NT2/D1 (cell line): ENCODE measurements around the gene DROSHA.
A peak's percentile ranks its signal among the peaks of the same experiment; 100 is the strongest.

Source experiments
- DNase-seq: peaks from one replicate; pipeline ENCODE4 v3.0.0-alpha.2; 2011; ENCODE audit warnings: low read depth, low spot score
- H3K27me3 ChIP-seq: 2 replicates; pipeline ENCODE4 v1.6.0; 2011; ENCODE audit warnings: mild to moderate bottlenecking; ENCODE audit not compliant: insufficient read length, insufficient read depth
- H3K36me3 ChIP-seq: 2 replicates; pipeline ENCODE4 v1.6.1; 2011; ENCODE audit warnings: mild to moderate bottlenecking, low read length, mixed read lengths; ENCODE audit not compliant: insufficient read depth, insufficient read length
- H3K4me1 ChIP-seq: 2 replicates; pipeline ENCODE4 v1.5.1; 2011; ENCODE audit not compliant: insufficient read depth, insufficient read length
- H3K4me3 ChIP-seq: 2 replicates; pipeline ENCODE4 v1.5.1; 2011; ENCODE audit warnings: low read depth; ENCODE audit not compliant: insufficient read length
- H3K9ac ChIP-seq: 2 replicates; pipeline ENCODE4 v1.6.0; 2011; ENCODE audit warnings: low read depth; ENCODE audit not compliant: insufficient read length
- H3K9me3 ChIP-seq: 2 replicates; pipeline ENCODE4 v1.5.1; 2011; ENCODE audit warnings: mild to moderate bottlenecking, low read length; ENCODE audit not compliant: insufficient read depth
- SUZ12 ChIP-seq: IDR thresholded peaks from 2 replicates; pipeline ENCODE4 v1.6.1; 2011; ENCODE audit not compliant: insufficient read length, insufficient read depth; ENCODE audit errors: extremely low read depth
- YY1 ChIP-seq: IDR thresholded peaks from 2 replicates; pipeline ENCODE4 v1.6.1; 2011; ENCODE audit not compliant: insufficient read length, insufficient read depth
- ZNF274 ChIP-seq: IDR thresholded peaks from 2 replicates; pipeline ENCODE4 v1.6.1; 2011; ENCODE audit warnings: mild to moderate bottlenecking, low read depth, low read length

DROSHA gene

GRCh38 chr5:31492869-31493268, 39.0 kb downstream of the DROSHA start:
- H3K27me3 ChIP-seq = no peaks in the 10 kb centered on the region
- no peak for TF ChIP-seq YY1
- TF ChIP-seq ZNF274 = no peak
- TF ChIP-seq SUZ12 = no peak
- H3K36me3 ChIP-seq = peaks cover 70% of the 10 kb centered on the region
- no peak overlapping the region for H3K4me3 ChIP-seq
- no peaks in the 10 kb centered on the region for H3K4me1 ChIP-seq
- H3K9ac ChIP-seq = no peak overlapping the region
- no peaks in the 10 kb centered on the region for H3K9me3 ChIP-seq
- peak; percentile 6 for DNase-seq

- Histone ChIP-seq H3K9me3 (no peaks in the 10 kb centered on the region), H3K27me3 (no peaks in the 10 kb centered on the region), H3K9ac (no peak overlapping the region), H3K4me1 (no peaks in the 10 kb centered on the region), H3K4me3 (no peak overlapping the region), H3K36me3 (peaks cover 54% of the 10 kb centered on the region)
- DNase-seq = no peak
- TF ChIP-seq YY1 = no peak
These were observed 44.4 kb downstream of the DROSHA start for GRCh38 chr5:31487506-31487905.

- Histone ChIP-seq H3K9me3 (no peaks in the 10 kb centered on the region), H3K27me3 (no peaks in the 10 kb centered on the region), H3K4me3 (no peak overlapping the region), H3K36me3 (peaks cover 58% of the 10 kb centered on the region), H3K9ac (no peak overlapping the region), H3K4me1 (no peaks in the 10 kb centered on the region)
- TF ChIP-seq YY1 = no peak
- TF ChIP-seq ZNF274 = no peak
- no peak for TF ChIP-seq SUZ12
- DNase-seq = no peak
These were observed 45.5 kb downstream of the DROSHA start for GRCh38 chr5:31486441-31486840.

DNA sequence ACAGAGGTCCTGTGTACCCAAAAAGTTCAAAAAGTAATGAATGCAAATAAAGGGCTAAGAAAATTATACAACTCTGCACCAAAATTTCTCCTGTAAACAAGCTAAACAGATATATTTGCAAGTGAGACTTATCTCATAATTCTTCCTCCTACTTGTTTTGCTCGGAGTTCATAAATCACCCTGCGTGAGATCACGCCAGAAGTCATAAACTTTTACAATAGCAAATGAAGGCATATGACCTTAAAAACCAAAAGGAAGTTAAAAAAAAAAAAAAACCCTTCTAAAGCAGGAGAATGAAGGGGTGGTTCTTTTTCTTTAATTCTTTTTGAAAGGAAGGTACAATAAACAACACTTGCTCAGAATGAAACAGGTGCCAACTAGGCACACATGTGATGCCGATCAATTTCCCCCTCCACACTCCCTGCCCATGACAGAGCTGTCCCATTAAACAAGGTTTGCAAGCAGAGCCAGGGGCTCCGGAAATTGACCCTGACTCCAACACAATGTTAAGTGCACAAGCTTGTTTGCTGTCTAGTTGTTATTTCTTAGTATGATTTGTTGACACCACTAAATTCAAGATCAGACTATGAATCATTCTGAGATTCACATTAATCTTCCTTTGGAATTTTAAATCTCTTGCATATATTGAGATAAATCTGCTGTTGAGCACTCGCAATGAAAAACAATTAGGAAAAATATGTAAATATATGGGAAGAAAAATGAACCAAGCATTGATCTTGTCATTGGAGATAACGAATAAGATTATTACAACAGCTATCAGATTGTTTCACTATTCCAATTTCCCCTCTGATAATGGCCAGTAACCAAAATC, 46.3 kb downstream of the DROSHA start:
- Histone ChIP-seq H3K4me3 (no peak overlapping the region), H3K9ac (no peak overlapping the region), H3K27me3 (no peaks in the 10 kb centered on the region), H3K36me3 (peaks cover 62% of the 10 kb centered on the region), H3K9me3 (no peaks in the 10 kb centered on the region), H3K4me1 (no peaks in the 10 kb centered on the region)
- TF ChIP-seq ZNF274 (no peak), YY1 (no peak), SUZ12 (no peak)
- no peak for DNase-seq

GRCh38 chr5:31481531-31482165, 50.2 kb downstream of the DROSHA start:
- H3K36me3 ChIP-seq = peaks cover 47% of the 10 kb centered on the region
- no peaks in the 10 kb centered on the region for H3K9me3 ChIP-seq
- no peak overlapping the region for H3K9ac ChIP-seq
- no peak overlapping the region for H3K4me3 ChIP-seq
- no peak for TF ChIP-seq SUZ12
- H3K27me3 ChIP-seq = no peaks in the 10 kb centered on the region
- no peak for DNase-seq
- H3K4me1 ChIP-seq = no peaks in the 10 kb centered on the region

DNA sequence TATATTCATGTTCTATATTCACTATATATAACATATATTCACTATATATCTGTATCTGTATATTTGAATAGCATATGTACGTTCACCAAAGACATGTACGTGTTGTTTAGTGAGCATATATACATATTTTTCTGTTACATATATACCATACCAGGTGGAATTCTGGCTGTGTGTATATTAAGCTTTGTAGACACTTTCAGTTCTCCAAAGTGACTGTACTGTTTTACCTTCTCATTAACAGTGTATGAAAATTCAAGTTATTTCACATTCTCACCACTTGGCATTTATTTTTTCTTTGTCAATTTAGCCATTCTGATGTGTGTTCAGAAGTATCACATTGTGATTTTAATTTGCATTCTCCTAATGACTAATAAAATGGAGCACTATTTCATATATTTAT, 52.2 kb downstream of the DROSHA start:
- H3K4me1 ChIP-seq = no peaks in the 10 kb centered on the region
- TF ChIP-seq YY1 (no peak), SUZ12 (no peak)
- H3K27me3 ChIP-seq = no peaks in the 10 kb centered on the region
- DNase-seq = no peak
- no peak overlapping the region for H3K4me3 ChIP-seq
- no peak overlapping the region for H3K9ac ChIP-seq
- peaks cover 35% of the 10 kb centered on the region for H3K36me3 ChIP-seq
- H3K9me3 ChIP-seq = no peaks in the 10 kb centered on the region

DNA sequence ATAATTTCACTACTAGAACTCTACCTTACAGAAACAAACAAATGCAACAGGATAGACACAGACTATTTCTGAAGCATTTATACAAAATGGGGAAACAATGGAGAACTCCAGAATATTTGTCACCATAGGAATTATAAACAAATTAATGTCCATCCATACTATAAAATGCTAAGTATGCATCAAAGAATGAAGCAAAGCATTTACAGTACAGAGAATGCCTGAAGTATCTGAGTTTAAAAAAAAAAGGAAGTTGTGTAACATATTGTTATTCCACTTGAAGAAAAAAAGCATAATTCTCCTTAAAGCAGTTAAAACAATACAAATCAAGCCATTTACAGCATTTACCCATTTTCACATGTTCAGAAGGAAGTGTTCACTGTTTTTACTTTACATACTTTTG, 53.0 kb downstream of the DROSHA start:
- DNase-seq = no peak
- no peak for TF ChIP-seq YY1
- no peak for TF ChIP-seq SUZ12
- no peak for TF ChIP-seq ZNF274
- Histone ChIP-seq H3K4me3 (no peak overlapping the region), H3K9me3 (no peaks in the 10 kb centered on the region), H3K27me3 (no peaks in the 10 kb centered on the region), H3K36me3 (peaks cover 31% of the 10 kb centered on the region), H3K4me1 (no peaks in the 10 kb centered on the region), H3K9ac (no peak overlapping the region)
